WI38 (cell line): ENCODE results near the gene RRAGD.

ENCODE experiments used
- H3K4me3 ChIP-seq: 2 replicates; pipeline ENCODE4 v1.5.1; 2011; ENCODE audit warnings: low read depth, mild to moderate bottlenecking, control low read depth, low read length
- TF ChIP-seq, protein P1 (sequence below): IDR thresholded peaks from 2 replicates; pipeline ENCODE4 v1.5.1; 2012; ENCODE audit warnings: low read depth, mild to moderate bottlenecking, control low read depth, low read length

Gene RRAGD

DNA sequence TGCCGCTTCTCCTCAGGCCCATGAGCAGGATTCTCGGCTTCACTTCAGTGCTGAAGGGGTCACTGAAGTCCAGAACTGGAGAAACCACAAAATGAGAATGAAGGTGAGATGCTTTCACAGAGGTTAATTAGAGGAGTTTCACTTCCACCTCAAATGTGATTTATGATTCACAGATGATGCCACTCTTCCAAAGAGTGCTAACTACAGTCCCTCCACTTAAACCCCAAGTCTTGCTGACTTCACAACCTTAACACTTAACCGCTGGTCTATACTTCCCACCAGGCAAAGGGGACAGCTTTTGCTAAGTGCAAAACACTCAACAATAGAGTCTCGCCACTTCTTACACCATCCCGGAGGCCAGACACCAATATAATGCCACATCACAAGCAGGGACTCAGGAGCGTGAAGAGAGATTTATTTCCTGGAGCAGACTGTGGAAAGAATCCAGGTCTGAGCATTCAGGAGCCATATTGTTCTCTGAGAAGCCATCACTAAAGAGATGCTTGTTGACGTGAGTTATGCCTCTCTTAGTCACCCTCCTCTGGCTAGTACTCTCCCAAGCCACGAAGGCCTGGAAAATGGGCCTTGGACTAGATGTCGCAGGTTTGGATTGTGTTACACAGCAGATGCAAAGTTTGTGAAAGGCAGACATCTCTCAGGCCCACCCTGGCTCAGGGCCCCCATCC is 24.4 kb downstream of the RRAGD start:
- H3K4me3 ChIP-seq = no peak overlapping the region
- TF ChIP-seq, protein P1, sequence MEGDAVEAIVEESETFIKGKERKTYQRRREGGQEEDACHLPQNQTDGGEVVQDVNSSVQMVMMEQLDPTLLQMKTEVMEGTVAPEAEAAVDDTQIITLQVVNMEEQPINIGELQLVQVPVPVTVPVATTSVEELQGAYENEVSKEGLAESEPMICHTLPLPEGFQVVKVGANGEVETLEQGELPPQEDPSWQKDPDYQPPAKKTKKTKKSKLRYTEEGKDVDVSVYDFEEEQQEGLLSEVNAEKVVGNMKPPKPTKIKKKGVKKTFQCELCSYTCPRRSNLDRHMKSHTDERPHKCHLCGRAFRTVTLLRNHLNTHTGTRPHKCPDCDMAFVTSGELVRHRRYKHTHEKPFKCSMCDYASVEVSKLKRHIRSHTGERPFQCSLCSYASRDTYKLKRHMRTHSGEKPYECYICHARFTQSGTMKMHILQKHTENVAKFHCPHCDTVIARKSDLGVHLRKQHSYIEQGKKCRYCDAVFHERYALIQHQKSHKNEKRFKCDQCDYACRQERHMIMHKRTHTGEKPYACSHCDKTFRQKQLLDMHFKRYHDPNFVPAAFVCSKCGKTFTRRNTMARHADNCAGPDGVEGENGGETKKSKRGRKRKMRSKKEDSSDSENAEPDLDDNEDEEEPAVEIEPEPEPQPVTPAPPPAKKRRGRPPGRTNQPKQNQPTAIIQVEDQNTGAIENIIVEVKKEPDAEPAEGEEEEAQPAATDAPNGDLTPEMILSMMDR = no peak

DNA sequence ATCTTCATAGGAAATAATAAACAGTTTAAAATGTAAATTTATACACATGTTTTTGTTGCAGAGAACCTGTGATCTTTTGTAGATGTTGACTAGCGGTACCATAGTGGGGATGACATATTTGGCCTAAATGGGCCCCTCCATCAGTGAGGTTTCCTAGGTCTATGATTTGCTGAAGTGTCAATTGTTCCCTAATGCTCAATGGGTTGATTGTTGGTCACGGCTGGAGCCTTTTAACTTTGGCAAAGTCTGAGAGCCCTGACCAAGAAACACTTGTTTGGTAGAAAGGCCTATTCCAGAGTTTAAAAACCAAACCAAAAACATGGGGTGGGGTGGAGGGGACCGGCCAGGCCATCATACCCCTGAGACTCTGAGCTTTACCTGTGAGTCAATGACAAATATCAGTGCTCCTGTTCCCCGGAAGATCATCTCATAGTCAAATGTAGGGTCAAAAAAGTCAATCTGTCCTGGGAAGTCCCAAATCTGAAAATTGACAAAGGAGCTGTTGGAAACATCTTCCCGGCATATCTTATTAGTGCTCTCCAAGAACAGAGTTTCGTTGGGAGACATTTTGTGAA is 25.1 kb downstream of the RRAGD start:
- TF ChIP-seq, protein P1 = no peak
- no peak overlapping the region for H3K4me3 ChIP-seq

DNA sequence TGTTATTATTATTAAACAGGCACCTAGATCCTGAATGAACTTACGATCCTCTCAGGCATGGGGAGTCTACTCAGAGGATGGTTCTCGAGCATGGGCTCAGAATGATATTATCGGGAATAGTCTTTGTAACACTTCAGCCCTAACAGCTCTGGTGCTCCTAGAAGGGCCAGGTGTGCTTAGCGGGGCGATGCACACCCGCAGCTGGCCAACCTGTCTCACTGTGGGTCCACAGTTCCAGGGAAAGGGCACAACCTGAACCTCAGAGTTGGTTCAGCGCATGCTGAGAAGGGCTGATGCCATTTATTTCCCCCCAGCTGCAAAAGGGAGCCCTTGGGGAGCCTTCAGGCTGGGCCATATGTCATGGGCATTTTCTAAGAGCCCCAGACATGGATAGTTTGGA is 26.2 kb downstream of the RRAGD start:
- TF ChIP-seq, protein P1 = no peak

DNA sequence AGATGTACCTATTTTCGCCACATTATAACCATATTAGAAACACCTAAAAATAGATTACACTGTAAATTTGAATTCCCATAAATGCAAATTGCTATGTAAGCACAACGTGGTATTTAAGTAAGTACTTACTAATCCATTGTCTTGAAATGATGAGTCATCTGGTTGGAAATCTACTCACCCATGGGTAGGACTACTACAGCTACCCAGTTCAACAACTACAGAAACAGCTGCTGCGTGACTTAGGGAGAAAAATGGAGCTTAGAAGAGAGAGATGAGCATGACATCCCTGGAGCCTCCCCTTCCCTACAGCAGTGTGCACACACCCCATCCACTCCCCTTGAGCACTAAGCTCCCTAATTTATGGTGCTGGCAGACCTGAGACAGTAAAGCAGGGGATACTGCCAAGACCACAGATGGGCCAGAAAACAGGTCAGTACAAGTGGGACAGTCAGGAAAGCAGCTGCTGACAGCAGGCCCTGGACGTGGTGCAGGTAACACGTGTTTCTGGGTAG is 26.9 kb downstream of the RRAGD start:
- no peak overlapping the region for H3K4me3 ChIP-seq
- TF ChIP-seq, protein P1 = no peak

More for the DNA sequence above, 26.2 kb downstream of the RRAGD start:
- no peak overlapping the region for H3K4me3 ChIP-seq

DNA sequence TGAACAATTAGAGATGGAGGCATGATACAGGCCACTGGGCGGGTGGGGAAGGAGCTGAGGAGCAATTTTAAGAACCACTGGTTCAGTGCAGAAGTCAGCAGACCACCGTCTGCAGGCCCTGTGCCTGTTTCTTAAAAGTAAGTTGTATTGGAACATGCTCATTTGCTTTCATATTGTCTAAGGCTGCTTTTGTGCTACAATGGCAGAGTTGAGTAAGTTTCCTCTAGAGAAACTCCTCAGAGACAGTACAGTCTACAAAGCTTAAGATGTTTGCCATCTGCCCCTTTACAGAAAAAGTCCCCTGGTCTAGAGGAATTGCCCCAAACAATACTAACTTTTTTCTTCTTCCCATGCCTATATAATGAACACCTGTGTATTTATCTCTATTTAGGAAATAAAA is 31.0 kb downstream of the RRAGD start:
- H3K4me3 ChIP-seq = no peak overlapping the region
- TF ChIP-seq, protein P1 = no peak

DNA sequence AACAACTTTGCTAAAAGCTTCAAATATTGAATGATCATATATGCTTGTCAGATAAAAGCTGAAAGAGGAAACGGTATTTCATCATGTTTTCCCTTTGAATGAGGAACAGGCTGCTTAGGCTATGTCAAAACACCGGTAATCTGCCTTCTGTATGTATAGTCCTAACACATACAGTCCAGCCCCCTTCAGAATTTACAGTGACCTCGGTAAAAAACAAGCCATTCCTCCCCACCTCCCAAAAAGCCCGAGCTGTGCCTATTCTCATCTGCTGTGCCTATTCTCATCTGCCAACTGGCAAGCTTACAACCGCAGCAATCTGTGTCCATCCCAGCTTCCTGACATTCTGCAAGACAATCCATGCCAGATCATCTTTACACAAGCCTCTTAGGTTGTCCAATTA is 32.8 kb downstream of the RRAGD start:
- TF ChIP-seq, protein P1 = no peak
- no peak overlapping the region for H3K4me3 ChIP-seq

DNA sequence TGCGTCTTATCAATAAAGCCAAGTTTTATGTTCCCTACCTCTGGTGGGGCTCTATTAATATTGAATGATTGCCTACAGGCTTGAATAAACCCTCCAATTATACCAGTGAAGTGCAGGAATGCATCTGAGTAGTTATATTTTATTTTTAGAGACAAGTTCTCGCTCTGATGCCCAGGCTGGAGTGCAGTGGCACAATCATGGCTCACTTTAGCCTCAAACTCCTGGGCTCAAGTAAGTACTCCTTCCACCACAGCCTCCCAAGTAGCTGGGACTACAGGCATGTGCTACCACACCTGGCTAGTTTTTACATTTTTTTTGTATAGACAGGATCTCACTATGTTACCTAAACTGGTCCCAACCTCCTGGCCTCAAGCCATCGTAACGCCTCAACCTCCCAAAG is 33.4 kb downstream of the RRAGD start:
- H3K4me3 ChIP-seq = no peak overlapping the region

More for the DNA sequence above, 33.4 kb downstream of the RRAGD start:
- TF ChIP-seq, protein P1 = no peak
